HepG2 (cell line): Measurements from ENCODE around the gene MAML1. TPM values are rescaled to one million over a fixed set of nuclear protein-coding genes. Genes with fewer than 3 reads are reported as not detected.

Experiments used
- ATF4 ChIP-seq, 2 experiments: fragments of 450-650 bp in 1 of 2; sonication (generic) in 1 of 2; formaldehyde crosslinking; IDR thresholded peaks; 2 replicates each; pipeline versions ENCODE4 v1.5.0 to v1.8.0; 2020 to 2022; ENCODE audit warnings: mild to moderate bottlenecking in 1 of 2, missing genetic modification reagents in 1 of 2
- SOX13 ChIP-seq, 3 experiments: fragments of 450-650 bp in 1 of 3; sonication (generic) in 1 of 3; formaldehyde crosslinking in 1 of 3; IDR thresholded peaks in 2 of 3; conservative IDR thresholded peaks in 1 of 3; 2 replicates each; pipeline versions ENCODE4 v1.5.0 to v1.6.1; 2016 to 2020; ENCODE audit warnings: antibody characterized with exemption in 1 of 3, mild to moderate bottlenecking in 1 of 3, missing compliant biosample characterization in 1 of 3, missing genetic modification reagents in 1 of 3, moderate library complexity in 1 of 3
- SP1 ChIP-seq, 2 experiments: fragments of 450-650 bp in 1 of 2; sonication (generic) in 1 of 2; formaldehyde crosslinking in 1 of 2; IDR thresholded peaks; 2 replicates each; pipeline versions ENCODE4 v1.4.0 to v1.6.1; 2016 to 2020; ENCODE audit warnings: missing genetic modification reagents in 1 of 2
- SP4 ChIP-seq: sonication (generic); formaldehyde crosslinking; IDR thresholded peaks from 2 replicates; pipeline ENCODE4 v1.8.1; 2023; ENCODE audit warnings: mild to moderate bottlenecking, missing genetic modification reagents
- ZNF318 ChIP-seq: sonication (generic); formaldehyde crosslinking; IDR thresholded peaks from 2 replicates; pipeline ENCODE4 v1.4.0; 2020; ENCODE audit warnings: mild to moderate bottlenecking, missing genetic modification reagents
- ZNF34 ChIP-seq: sonication (generic); formaldehyde crosslinking; IDR thresholded peaks from 2 replicates; pipeline ENCODE4 v1.4.0; 2020; ENCODE audit warnings: mild to moderate bottlenecking, missing genetic modification reagents, borderline replicate concordance
- ZNF407 ChIP-seq: sonication (generic); formaldehyde crosslinking; IDR thresholded peaks from one replicate; pipeline ENCODE4 v1.5.1; 2020; ENCODE audit warnings: mild to moderate bottlenecking, missing genetic modification reagents; ENCODE audit errors: not compliant biosample characterization
- ZNF788 ChIP-seq: sonication (generic); formaldehyde crosslinking; IDR thresholded peaks from 2 replicates; pipeline ENCODE4 v1.5.0; 2020; ENCODE audit warnings: mild to moderate bottlenecking, missing genetic modification reagents, borderline replicate concordance
- polyA plus RNA-seq, 8 experiments: library from polyadenylated mRNA; depleted of rRNA in 3 of 8; stranded (reverse) in 7 of 8; unstranded in 1 of 8; fragments of >200 nt; fragmentation: Illumina TruSeq in 4 of 8; extraction: Trizol in 4 of 8; gene quantifications; 2 replicates each; pipeline versions ENCODE4 v1.2.1 to v1.2.3, GENCODE V29; 2011 to 2016; ENCODE audit warnings: low read depth in 4 of 8, missing spikeins in 1 of 8, mixed read lengths in 1 of 8; ENCODE audit not compliant: insufficient read depth in 1 of 8
- total RNA-seq, 5 experiments: library from RNA; depleted of rRNA; stranded (reverse); fragments of >200 nt; fragmentation: Illumina TruSeq; extraction: Trizol; gene quantifications; 2 replicates each; pipeline ENCODE4 v1.2.3, GENCODE V29; 2016; ENCODE audit warnings: low read depth in 1 of 5

The MAML1 gene
- total and polyA plus RNA-seq, 2 of the 13 experiments (the other 11 are each of a cell fraction or from before 2014, with no cell fraction given): 10.0 to 10.8 TPM

GRCh38 chr5:179824745-179825112, 92.1 kb downstream of the MAML1 start (continued):
- TF ChIP-seq ATF4 (CRISPR knock-in tag; IDR thresholded peaks at IDR 0.05) (no peak), ZNF788 (no peak; the same call in 1 of the 2 replicates), SOX13 (IDR thresholded peaks at IDR 0.05) (0 out of 2 replicates have a peak, but pooled peaks have one; percentile 21), SOX13 (CRISPR knock-in tag; conservative IDR thresholded peaks at IDR 0.05 in 1 of 2, IDR thresholded peaks at IDR 0.05 in 1 of 2) (no peak; a peak in 1 of 4 replicates), ZNF318 (CRISPR knock-in tag) (no peak), SP4 (no peak), ZNF407 (CRISPR knock-in tag) (no peak), ZNF34 (CRISPR knock-in tag) (no peak), SP1 (IDR thresholded peaks at IDR 0.05) (no peak), SP1 (CRISPR knock-in tag; IDR thresholded peaks at IDR 0.05) (no peak)
